GM23338 (cell line): ENCODE data around the gene DIP2C.

ENCODE experiments used
- CREB1 ChIP-seq: fragments of 250-450 bp; sonication (Bioruptor Pico); IDR thresholded peaks from 2 replicates; pipeline ENCODE4 v1.5.0; 2020; ENCODE audit warnings: low read depth, mild to moderate bottlenecking, moderate library complexity
- EZH2 ChIP-seq: fragments of 200-600 bp; sonication (generic); IDR thresholded peaks from one replicate; pipeline ENCODE4 v1.8.0; 2017; ENCODE audit warnings: antibody characterized with exemption, mild to moderate bottlenecking, low read depth; ENCODE audit not compliant: unreplicated experiment
- EZH2phosphoT487 ChIP-seq: fragments of 200-600 bp; sonication (generic); IDR thresholded peaks from one replicate; pipeline ENCODE4 v1.8.1; 2018; ENCODE audit warnings: antibody characterized with exemption; ENCODE audit not compliant: unreplicated experiment
- JUNB ChIP-seq: IDR thresholded peaks from one replicate; pipeline ENCODE4 v1.6.1; 2016; ENCODE audit warnings: antibody characterized with exemption; ENCODE audit not compliant: unreplicated experiment
- NANOG ChIP-seq: IDR thresholded peaks from 2 replicates; pipeline ENCODE4 v1.6.1; 2016; ENCODE audit warnings: antibody characterized with exemption, borderline replicate concordance
- POLR2AphosphoS5 ChIP-seq: IDR thresholded peaks from 2 replicates; pipeline ENCODE4 v1.6.1; 2016; ENCODE audit warnings: antibody characterized with exemption, low read depth
- ZNF114 ChIP-seq: fragments of 250-450 bp; sonication (Bioruptor Pico); IDR thresholded peaks from 2 replicates; pipeline ENCODE4 v1.5.0; 2020; ENCODE audit warnings: mild to moderate bottlenecking, moderate library complexity
- ZNF331 ChIP-seq: fragments of 250-450 bp; sonication (Bioruptor Pico); IDR thresholded peaks from 2 replicates; pipeline ENCODE4 v1.5.0; 2020; ENCODE audit warnings: low read depth, mild to moderate bottlenecking, moderate library complexity
- TF ChIP-seq, protein P1 (sequence below), 2 experiments: fragments of 200-600 bp in 1 of 2; sonication (generic) in 1 of 2; conservative IDR thresholded peaks; 2 replicates each; pipeline versions ENCODE4 v1.5.1 to v1.6.1; 2016 to 2017; ENCODE audit warnings: antibody characterized with exemption in 2 of 2, low read depth in 2 of 2, mild to moderate bottlenecking in 2 of 2, moderate library complexity in 1 of 2
- TF ChIP-seq, protein P2 (sequence below): IDR thresholded peaks from one replicate; pipeline ENCODE4 v1.6.1; 2018; ENCODE audit warnings: antibody characterized with exemption; ENCODE audit not compliant: unreplicated experiment
- TF ChIP-seq, protein P3 (sequence below): fragments of 250-450 bp; sonication (Bioruptor Pico); IDR thresholded peaks from 2 replicates; pipeline ENCODE4 v1.5.0; 2020; ENCODE audit warnings: mild to moderate bottlenecking, moderate library complexity
- TF ChIP-seq, protein P4 (sequence below): IDR thresholded peaks from 2 replicates; pipeline ENCODE4 v1.6.1; 2016; ENCODE audit warnings: antibody characterized with exemption

DNA sequence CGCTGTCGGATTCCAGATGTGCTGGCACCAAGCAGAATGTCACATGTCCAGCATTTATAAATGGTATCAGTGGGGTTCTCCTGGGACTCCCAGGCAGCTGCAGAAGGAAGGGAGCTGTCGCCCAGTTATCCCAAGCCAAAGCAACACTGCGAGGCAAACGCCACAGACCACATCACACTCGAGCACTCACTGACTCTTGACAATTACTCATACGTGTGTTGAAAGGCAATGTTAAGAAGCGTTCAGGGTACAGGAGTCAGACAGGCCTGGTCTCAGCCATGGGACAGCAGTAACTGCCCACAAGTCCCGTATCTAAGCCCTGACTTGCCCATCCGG, 113.4 kb downstream of the DIP2C start:
- TF ChIP-seq, protein P1, sequence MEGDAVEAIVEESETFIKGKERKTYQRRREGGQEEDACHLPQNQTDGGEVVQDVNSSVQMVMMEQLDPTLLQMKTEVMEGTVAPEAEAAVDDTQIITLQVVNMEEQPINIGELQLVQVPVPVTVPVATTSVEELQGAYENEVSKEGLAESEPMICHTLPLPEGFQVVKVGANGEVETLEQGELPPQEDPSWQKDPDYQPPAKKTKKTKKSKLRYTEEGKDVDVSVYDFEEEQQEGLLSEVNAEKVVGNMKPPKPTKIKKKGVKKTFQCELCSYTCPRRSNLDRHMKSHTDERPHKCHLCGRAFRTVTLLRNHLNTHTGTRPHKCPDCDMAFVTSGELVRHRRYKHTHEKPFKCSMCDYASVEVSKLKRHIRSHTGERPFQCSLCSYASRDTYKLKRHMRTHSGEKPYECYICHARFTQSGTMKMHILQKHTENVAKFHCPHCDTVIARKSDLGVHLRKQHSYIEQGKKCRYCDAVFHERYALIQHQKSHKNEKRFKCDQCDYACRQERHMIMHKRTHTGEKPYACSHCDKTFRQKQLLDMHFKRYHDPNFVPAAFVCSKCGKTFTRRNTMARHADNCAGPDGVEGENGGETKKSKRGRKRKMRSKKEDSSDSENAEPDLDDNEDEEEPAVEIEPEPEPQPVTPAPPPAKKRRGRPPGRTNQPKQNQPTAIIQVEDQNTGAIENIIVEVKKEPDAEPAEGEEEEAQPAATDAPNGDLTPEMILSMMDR (conservative IDR thresholded peaks at IDR 0.05; ENCODE audit: low read depth in 2 of 2): no peak
- TF ChIP-seq EZH2 (no peak), CREB1 (CRISPR knock-in tag) (no peak), EZH2phosphoT487 (no peak), POLR2AphosphoS5 (no peak), JUNB (no peak), ZNF114 (CRISPR knock-in tag) (no peak), ZNF331 (CRISPR knock-in tag) (no peak), NANOG (no peak)
- TF ChIP-seq, protein P2, sequence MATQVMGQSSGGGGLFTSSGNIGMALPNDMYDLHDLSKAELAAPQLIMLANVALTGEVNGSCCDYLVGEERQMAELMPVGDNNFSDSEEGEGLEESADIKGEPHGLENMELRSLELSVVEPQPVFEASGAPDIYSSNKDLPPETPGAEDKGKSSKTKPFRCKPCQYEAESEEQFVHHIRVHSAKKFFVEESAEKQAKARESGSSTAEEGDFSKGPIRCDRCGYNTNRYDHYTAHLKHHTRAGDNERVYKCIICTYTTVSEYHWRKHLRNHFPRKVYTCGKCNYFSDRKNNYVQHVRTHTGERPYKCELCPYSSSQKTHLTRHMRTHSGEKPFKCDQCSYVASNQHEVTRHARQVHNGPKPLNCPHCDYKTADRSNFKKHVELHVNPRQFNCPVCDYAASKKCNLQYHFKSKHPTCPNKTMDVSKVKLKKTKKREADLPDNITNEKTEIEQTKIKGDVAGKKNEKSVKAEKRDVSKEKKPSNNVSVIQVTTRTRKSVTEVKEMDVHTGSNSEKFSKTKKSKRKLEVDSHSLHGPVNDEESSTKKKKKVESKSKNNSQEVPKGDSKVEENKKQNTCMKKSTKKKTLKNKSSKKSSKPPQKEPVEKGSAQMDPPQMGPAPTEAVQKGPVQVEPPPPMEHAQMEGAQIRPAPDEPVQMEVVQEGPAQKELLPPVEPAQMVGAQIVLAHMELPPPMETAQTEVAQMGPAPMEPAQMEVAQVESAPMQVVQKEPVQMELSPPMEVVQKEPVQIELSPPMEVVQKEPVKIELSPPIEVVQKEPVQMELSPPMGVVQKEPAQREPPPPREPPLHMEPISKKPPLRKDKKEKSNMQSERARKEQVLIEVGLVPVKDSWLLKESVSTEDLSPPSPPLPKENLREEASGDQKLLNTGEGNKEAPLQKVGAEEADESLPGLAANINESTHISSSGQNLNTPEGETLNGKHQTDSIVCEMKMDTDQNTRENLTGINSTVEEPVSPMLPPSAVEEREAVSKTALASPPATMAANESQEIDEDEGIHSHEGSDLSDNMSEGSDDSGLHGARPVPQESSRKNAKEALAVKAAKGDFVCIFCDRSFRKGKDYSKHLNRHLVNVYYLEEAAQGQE: no peak
- TF ChIP-seq, protein P3, sequence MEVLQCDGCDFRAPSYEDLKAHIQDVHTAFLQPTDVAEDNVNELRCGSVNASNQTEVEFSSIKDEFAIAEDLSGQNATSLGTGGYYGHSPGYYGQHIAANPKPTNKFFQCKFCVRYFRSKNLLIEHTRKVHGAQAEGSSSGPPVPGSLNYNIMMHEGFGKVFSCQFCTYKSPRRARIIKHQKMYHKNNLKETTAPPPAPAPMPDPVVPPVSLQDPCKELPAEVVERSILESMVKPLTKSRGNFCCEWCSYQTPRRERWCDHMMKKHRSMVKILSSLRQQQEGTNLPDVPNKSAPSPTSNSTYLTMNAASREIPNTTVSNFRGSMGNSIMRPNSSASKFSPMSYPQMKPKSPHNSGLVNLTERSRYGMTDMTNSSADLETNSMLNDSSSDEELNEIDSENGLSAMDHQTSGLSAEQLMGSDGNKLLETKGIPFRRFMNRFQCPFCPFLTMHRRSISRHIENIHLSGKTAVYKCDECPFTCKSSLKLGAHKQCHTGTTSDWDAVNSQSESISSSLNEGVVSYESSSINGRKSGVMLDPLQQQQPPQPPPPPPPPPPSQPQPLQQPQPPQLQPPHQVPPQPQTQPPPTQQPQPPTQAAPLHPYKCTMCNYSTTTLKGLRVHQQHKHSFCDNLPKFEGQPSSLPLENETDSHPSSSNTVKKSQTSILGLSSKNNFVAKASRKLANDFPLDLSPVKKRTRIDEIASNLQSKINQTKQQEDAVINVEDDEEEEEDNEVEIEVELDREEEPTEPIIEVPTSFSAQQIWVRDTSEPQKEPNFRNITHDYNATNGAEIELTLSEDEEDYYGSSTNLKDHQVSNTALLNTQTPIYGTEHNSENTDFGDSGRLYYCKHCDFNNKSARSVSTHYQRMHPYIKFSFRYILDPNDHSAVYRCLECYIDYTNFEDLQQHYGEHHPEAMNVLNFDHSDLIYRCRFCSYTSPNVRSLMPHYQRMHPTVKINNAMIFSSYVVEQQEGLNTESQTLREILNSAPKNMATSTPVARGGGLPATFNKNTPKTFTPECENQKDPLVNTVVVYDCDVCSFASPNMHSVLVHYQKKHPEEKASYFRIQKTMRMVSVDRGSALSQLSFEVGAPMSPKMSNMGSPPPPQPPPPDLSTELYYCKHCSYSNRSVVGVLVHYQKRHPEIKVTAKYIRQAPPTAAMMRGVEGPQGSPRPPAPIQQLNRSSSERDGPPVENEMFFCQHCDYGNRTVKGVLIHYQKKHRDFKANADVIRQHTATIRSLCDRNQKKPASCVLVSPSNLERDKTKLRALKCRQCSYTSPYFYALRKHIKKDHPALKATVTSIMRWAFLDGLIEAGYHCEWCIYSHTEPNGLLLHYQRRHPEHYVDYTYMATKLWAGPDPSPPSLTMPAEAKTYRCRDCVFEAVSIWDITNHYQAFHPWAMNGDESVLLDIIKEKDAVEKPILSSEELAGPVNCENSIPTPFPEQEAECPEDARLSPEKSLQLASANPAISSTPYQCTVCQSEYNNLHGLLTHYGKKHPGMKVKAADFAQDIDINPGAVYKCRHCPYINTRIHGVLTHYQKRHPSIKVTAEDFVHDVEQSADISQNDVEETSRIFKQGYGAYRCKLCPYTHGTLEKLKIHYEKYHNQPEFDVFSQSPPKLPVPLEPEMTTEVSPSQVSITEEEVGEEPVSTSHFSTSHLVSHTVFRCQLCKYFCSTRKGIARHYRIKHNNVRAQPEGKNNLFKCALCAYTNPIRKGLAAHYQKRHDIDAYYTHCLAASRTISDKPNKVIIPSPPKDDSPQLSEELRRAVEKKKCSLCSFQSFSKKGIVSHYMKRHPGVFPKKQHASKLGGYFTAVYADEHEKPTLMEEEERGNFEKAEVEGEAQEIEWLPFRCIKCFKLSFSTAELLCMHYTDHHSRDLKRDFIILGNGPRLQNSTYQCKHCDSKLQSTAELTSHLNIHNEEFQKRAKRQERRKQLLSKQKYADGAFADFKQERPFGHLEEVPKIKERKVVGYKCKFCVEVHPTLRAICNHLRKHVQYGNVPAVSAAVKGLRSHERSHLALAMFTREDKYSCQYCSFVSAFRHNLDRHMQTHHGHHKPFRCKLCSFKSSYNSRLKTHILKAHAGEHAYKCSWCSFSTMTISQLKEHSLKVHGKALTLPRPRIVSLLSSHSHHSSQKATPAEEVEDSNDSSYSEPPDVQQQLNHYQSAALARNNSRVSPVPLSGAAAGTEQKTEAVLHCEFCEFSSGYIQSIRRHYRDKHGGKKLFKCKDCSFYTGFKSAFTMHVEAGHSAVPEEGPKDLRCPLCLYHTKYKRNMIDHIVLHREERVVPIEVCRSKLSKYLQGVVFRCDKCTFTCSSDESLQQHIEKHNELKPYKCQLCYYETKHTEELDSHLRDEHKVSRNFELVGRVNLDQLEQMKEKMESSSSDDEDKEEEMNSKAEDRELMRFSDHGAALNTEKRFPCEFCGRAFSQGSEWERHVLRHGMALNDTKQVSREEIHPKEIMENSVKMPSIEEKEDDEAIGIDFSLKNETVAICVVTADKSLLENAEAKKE (CRISPR knock-in tag): no peak
- TF ChIP-seq, protein P4, sequence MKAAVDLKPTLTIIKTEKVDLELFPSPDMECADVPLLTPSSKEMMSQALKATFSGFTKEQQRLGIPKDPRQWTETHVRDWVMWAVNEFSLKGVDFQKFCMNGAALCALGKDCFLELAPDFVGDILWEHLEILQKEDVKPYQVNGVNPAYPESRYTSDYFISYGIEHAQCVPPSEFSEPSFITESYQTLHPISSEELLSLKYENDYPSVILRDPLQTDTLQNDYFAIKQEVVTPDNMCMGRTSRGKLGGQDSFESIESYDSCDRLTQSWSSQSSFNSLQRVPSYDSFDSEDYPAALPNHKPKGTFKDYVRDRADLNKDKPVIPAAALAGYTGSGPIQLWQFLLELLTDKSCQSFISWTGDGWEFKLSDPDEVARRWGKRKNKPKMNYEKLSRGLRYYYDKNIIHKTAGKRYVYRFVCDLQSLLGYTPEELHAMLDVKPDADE: no peak
